Activated naive CD4-positive, alpha-beta T cell treated with Interleukin-2 at 50 U/mL for 16 hours (primary cell): ENCODE measurements around the gene TEAD4.

ENCODE experiments used
- DNase-seq: peaks from one replicate; pipeline ENCODE4 v3.0.0-alpha.2; 2020

Gene TEAD4

GRCh38 chr12:3085341-3086139, 126.3 kb downstream of the TEAD4 start:
- DNase-seq = no peak

- no peak for DNase-seq
Observed at GRCh38 chr12:3086211-3086610, 127.0 kb downstream of the TEAD4 start.

GRCh38 chr12:3086729-3087323, 127.6 kb downstream of the TEAD4 start:
- no peak for DNase-seq

DNA sequence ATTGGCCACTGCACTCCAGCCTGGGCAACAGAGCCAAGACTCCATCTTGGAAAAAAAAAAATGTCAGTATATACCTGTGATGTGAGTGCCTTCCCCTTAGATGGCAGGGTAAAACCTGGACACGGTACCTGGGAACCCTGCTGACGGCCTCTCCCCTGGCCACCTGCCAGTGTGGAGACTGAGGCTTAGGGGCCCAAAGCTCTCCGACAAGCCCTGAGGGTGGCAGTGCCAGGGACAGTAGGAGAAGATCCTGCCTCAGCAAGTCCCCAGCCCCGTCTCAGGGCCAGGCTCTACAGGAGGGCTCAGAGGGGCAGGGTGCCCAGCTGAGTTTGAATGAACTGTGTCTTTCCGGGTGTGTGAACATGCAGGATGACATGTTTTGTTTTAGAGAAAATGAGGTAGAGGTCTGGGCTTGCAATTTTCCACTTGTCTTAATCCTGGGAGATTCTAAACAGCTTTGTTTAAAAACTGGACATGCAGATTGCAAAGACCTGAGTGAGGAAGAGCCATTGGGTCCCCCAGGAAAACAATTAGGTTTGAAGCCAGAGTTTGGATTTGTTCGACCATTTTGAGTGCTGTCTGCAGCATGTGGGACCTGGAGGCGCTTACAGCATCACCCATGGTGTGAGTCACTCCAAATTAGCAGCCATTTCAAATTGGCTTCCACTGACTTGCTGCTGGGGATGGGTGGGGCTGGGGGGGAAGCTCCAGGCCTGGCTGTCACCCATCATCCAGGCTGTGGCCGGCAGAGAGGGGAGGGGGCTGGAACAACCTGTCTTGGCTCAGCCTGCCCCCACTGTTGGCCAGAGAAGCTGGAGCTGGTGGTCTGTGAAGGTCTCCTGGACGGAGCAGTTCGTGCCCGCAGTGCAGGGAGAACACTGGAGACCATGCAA, 128.8 kb downstream of the TEAD4 start:
- no peak for DNase-seq

- DNase-seq = no peak
Observed at GRCh38 chr12:3089588-3089987, 130.4 kb downstream of the TEAD4 start.
